ENCODE measurements around the gene TTC12. TPM values are rescaled to one million over a fixed set of nuclear protein-coding genes. Genes with fewer than 3 reads are reported as not detected.
A peak's percentile ranks its signal among the peaks of the same experiment; 100 is the strongest.

Gene TTC12
- total and polyA plus RNA-seq, 9 of the 15 experiments (the other 6 are each of a cell fraction or from before 2014, with no cell fraction given), result 5.1 to 19.9 (median 13.4) TPM

GRCh38 chr11:113305440-113306336 lies 8.7 kb upstream of the TTC12 start (continued):
- TF ChIP-seq THAP12 (CRISPR knock-in tag; IDR thresholded peaks at IDR 0.05) (no peak), ETS2 (tag; IDR thresholded peaks at IDR 0.05; ENCODE audit: borderline replicate concordance, poor library complexity, severe bottlenecking) (no peak), BCOR (IDR thresholded peaks at IDR 0.05) (no peak), PHB2 (IDR thresholded peaks at IDR 0.05; ENCODE audit: low read depth) (no peak), MAX (CRISPR knock-in tag; IDR thresholded peaks at IDR 0.05) (no peak), ZNF224 (CRISPR knock-in tag; IDR thresholded peaks at IDR 0.05) (no peak), GATA2 (CRISPR knock-in tag; IDR thresholded peaks at IDR 0.05) (no peak), NFYB (IDR thresholded peaks at IDR 0.05; ENCODE audit: extremely low read depth, insufficient read length) (no peak), ARID2 (IDR thresholded peaks at IDR 0.05) (peak; percentile 74), SMAD1 (IDR thresholded peaks at IDR 0.05; ENCODE audit: low read depth, low read length, partially characterized antibody) (no peak), ESRRA (IDR thresholded peaks at IDR 0.05; ENCODE audit: borderline replicate concordance, low read depth) (no peak), REST (IDR thresholded peaks at IDR 0.05; ENCODE audit: borderline replicate concordance) (peak; percentile 85), REST (CRISPR knock-in tag; IDR thresholded peaks at IDR 0.05; ENCODE audit: low read depth) (no peak), KHSRP (IDR thresholded peaks at IDR 0.05) (no peak), ZC3H4 (CRISPR knock-in tag; IDR thresholded peaks at IDR 0.05; ENCODE audit: borderline replicate concordance) (no peak), ZC3H11A (IDR thresholded peaks at IDR 0.05; ENCODE audit: low read depth, low read length) (no peak), ETV6 (IDR thresholded peaks at IDR 0.05; ENCODE audit: borderline replicate concordance in 1 of 2, low read depth in 2 of 2, low read length in 1 of 2) (no peak), ETV6 (CRISPR knock-in tag; IDR thresholded peaks at IDR 0.05; ENCODE audit: borderline replicate concordance) (no peak)
